ENCODE measurements around the gene XXYLT1.

- TF ChIP-seq SP1 (IDR thresholded peaks at IDR 0.05): no peak
- TF ChIP-seq ELF4 (IDR thresholded peaks at IDR 0.05): no peak
- no peak for TF ChIP-seq LEF1 (IDR thresholded peaks at IDR 0.05; ENCODE audit: borderline replicate concordance)
- no peak for TF ChIP-seq FOXM1 (IDR thresholded peaks at IDR 0.05; ENCODE audit: borderline replicate concordance)
- no peak for TF ChIP-seq FOXA1 (IDR thresholded peaks at IDR 0.05)
Observed at GRCh38 chr3:195236801-195237570, 34.0 kb downstream of the XXYLT1 start.

Data from HEK293T (cell line).